ENCODE measurements around the gene KIF19.
"Not testable (repeated sequence)": the region's sequence is repeated elsewhere in the genome, so short reads cannot be mapped to it uniquely, and the experiment has no call there.

KIF19 gene, protein sequence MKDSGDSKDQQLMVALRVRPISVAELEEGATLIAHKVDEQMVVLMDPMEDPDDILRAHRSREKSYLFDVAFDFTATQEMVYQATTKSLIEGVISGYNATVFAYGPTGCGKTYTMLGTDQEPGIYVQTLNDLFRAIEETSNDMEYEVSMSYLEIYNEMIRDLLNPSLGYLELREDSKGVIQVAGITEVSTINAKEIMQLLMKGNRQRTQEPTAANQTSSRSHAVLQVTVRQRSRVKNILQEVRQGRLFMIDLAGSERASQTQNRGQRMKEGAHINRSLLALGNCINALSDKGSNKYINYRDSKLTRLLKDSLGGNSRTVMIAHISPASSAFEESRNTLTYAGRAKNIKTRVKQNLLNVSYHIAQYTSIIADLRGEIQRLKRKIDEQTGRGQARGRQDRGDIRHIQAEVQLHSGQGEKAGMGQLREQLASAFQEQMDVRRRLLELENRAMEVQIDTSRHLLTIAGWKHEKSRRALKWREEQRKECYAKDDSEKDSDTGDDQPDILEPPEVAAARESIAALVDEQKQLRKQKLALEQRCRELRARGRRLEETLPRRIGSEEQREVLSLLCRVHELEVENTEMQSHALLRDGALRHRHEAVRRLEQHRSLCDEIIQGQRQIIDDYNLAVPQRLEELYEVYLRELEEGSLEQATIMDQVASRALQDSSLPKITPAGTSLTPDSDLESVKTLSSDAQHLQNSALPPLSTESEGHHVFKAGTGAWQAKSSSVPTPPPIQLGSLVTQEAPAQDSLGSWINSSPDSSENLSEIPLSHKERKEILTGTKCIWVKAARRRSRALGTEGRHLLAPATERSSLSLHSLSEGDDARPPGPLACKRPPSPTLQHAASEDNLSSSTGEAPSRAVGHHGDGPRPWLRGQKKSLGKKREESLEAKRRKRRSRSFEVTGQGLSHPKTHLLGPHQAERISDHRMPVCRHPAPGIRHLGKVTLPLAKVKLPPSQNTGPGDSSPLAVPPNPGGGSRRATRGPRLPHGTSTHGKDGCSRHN

DNA sequence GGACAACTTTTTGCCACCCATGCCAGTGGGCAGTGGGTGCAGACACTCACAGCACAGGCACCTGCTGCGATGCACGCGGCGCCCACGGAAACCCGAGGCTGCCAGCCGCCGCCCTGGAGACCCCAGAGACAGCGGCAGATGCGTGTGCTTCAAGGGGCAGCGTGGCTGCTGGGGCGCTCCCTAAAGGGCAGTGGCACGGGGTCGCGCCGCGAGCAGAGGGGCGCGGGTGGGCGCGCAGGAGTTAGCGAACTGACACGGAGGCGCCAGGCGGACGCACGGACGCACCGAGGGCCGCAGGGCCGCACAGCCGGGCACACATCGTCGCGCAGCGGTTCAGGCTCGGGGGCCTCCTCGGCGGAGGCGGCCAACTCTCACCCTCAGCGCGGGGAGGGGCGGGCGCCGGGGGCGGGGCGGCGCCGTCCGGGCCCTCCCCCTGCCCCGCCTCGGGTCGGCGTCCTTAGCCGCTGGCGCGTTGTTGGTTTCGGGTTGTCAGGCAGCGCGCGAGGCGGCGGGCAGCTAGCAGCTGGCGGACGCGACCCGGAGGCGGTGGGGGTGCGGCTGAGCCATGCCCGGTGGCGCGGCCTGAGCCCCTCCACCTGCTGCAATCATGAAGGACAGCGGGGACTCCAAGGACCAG, at the start of gene KIF19:
KIF19 (plus strand) TSS at position 484 of the 637 bp plus-strand sequence; CDS start at position 608, 124 bp downstream.
- peak; percentile 15 to 21 for DNase-seq (ENCODE audit: low read depth in 2 of 2)

DNA sequence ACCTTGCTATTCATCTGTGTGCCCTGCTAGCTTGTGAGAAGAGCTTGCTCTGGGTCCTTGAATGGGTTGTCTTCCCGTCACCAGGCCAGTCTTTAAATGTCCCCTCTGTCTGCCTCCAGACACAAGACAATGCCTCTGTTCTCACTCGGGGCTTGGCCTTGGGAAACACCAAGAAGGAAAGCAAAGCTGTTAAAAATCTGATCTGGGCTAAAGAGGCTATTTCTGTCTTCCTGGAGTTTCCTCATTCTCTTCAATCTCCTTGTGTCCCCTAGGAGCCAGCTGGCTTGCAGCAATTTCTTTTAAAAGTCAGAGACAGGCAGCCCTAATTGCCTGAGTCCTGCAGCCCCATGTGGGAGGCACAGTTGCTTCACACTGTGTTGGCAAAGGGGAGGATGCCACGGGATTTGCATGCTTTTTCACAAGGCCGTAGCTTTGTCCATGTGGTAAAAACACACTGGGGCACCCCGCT, 49.5 kb upstream of the KIF19 start:
- no peak for DNase-seq (ENCODE audit: low read depth in 2 of 2)

DNA sequence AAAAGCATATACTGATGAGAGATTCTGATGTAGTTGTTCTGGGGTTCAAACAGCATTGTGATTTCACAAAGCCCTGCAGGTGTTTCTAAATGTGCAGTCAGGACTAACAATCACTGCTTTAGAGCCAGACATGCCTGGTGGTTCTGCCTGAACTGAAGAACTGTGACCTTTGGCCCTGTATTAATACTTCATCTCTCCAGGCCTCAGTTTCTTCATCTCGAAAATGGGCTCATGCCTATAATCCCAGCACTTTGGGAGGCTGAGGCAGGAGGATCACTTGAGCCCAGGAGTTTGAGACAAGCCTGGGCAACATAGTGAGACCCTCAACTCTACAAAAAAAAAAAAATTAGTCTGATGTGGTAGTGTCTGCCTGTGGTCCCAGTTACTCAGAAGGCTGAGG, 48.1 kb upstream of the KIF19 start:
- DNase-seq (ENCODE audit: low read depth in 2 of 2): no peak

DNA sequence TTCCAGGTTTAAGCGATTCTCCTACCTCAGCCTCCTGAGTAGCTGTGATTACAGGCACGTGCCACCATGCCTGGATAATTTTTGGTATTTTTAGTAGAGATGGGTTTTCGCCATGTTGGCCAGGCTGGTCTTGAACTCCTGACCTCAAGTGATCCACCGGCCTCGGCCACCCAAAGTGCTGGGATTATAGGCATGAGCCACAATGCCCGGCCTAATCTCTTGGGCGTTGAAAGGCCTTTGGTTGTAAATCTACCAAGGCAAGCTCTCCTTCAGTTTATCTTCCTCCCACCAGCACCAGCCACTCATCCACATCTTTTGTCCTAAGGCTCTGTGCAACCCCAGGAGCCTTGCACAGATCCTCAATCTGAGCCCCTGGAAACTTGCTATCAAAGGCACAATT, 46.4 kb upstream of the KIF19 start:
- not testable (repeated sequence) for DNase-seq (ENCODE audit: low read depth in 2 of 2)

- peak; percentile 9 to 10 for DNase-seq (ENCODE audit: low read depth in 2 of 2)
Measured at GRCh38 chr17:74280093-74280513, 45.9 kb upstream of the KIF19 start.

DNA sequence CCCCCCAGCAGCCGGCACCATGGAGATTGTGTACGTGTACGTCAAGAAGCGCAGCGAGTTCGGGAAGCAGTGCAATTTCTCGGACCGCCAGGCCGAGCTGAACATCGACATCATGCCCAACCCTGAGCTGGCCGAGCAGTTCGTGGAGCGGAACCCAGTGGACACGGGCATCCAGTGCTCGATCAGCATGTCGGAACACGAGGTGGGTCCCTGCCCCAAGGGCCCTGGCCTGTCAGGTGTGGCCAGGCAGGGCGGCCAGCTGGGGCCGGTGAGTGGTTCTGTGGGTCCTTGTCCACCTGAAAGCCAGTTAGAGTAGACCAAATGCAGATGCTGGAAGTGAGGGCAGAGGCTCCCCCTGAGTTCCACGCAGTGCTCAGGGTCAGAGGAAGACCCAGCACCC, 44.2 kb upstream of the KIF19 start:
- no peak for DNase-seq (ENCODE audit: low read depth in 2 of 2)

- not testable (repeated sequence) for DNase-seq (ENCODE audit: low read depth in 2 of 2)
Measured at GRCh38 chr17:74282274-74282586, 43.8 kb upstream of the KIF19 start.

DNA sequence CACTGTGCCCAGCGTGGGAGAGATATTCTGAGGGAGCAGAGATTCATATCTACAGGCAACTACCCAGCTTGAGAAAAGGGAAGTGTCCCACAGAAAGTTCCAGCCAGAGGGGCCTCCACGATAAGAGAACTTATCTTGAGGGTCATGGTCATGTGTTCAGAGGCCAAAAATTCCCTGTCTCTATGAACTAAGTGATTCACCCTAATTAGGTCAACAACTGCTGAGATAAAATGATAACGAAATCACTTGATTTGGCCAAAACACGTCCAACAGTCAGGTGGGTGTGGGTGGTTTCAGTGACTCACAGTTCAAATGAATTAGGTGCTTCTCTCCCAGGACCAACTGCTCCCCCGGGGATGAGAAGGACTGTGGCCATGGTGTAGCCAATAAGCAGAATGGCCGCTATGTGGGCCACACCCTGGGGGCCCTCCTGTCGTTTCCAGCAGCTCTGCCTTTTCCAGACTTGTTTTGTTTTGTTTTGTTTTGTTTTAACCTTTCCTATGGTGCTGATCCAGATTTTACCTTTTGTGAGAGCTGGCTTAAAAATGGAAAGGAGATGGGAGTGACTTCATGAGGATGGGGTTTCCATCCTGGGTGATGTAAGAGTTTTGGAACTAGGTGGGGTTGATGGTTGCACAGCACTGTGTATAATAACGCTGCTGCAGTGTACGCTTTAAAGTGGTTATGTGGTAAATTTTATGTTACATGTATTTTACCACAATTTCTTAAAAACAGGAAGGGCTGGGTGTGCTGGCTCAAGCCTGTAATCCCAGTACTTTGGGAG, 43.2 kb upstream of the KIF19 start:
- peak; percentile 3 to 22 for DNase-seq (ENCODE audit: low read depth in 2 of 2)

- no peak for DNase-seq (ENCODE audit: low read depth in 2 of 2)
Measured at GRCh38 chr17:74283371-74283673, 42.7 kb upstream of the KIF19 start.

- DNase-seq (ENCODE audit: low read depth in 2 of 2): no peak
Measured at GRCh38 chr17:74287031-74287602, 38.9 kb upstream of the KIF19 start.

GRCh38 chr17:74288785-74289184, 37.2 kb upstream of the KIF19 start:
- no peak for DNase-seq (ENCODE audit: low read depth in 2 of 2)

DNA sequence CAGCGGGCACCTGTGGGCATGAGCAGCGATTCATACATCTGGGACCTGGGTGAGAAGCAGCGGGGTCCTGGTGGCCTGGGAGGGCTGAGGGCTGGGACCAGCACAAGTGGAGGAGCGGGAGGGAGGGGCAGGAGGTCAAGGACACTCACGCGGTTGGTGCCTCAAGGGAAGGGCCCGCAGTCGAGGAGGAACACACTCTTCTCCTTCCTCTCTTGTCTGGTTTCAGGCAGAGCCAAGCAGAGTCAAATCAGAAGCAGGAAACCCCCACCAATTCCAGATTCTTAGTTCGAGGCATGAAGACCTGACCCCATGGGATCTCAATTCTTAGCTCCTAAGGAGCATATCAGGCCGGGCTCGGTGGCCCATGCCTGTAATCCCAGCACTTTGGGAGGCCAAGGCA, 36.3 kb upstream of the KIF19 start:
- no peak for DNase-seq (ENCODE audit: low read depth in 2 of 2)

GRCh38 chr17:74290340-74290739, 35.7 kb upstream of the KIF19 start:
- no peak for DNase-seq (ENCODE audit: low read depth in 2 of 2)

DNA sequence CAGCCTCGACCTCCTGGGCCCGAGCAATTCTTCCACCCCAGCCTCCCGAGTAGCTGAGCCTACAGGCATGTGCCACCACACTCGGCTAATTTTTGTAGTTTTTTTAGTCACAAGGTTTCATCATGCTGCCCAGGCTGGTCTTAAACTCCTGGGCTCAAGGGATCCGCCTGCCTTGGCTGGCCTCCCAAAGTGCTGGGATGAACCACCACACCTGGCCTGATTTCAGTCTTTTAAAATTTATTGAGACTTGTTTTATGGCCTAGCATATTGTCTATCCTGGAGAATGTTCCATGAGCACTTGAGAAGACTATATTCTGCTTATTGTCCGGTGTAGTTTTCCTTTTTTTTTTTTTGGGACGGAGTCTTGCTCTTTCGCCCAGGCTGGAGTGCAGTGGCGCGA, 33.5 kb upstream of the KIF19 start:
- DNase-seq (ENCODE audit: low read depth in 2 of 2): no peak

DNA sequence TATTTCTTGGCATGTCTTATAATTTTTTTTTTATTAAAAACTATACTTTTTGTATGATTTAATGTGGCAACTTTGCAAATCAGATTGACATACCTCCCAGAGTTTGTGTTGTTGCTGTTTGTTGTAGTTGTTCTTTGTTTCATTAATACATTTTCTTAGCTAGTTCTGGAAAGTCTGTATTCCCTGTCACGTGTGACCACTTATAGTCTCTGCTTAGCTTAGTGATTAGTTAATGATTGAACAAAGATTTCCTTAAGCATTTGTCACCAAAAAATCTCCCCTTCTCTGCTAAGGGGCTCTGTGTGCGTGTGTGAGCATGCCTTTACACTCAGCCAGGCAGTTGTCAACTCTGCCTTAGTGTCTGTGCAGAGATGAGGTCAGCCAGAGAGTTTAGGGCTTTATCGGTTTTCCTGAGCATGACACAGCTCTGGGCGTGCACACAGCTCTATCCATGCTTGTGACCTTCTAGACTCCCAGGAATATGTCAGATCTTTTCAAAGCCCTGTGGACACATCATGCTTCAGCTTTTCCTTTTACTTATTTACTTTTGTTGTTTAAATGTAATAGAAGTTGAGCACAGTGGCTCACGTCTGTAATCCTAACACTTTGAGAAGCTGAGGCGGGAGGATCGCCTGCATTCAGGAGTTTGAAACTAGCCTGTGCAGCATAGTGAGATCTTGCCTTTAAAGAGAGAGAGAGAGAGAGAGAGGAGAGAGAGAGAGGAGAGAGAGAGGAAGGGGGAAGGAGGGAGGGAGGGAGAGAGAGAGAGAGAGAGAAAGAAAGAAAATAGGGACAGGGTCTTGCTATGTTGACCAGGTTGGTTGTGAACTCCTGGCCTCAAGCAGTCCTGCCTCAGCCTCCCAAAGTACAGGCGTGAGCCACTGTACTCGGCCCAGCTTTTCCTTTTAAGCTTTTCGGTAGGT, 30.1 kb upstream of the KIF19 start:
- no peak for DNase-seq (ENCODE audit: low read depth in 2 of 2)

DNA sequence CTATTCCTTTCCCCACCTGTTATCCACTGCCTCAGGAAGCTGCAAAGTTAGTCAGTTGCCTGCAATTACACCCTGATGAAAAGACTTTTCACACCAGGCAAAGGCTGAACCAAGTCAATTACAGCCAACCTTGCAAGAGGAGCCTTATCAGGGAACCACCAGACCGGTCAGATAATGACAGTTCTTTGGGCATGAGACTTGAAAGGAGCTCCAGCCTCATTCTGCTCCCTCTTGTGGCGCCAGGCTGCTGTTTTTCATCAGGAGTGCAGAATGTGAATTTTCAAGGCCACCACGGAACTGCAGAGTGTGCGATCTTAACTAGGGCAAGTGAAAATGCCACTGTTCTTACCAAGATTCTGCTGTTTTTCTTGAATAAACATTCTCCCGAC, 29.5 kb upstream of the KIF19 start:
- DNase-seq (ENCODE audit: low read depth in 2 of 2): peak in 1 of 2 donors; percentile 15

- DNase-seq (ENCODE audit: low read depth in 2 of 2): no peak
Measured at GRCh38 chr17:74297941-74298340, 28.1 kb upstream of the KIF19 start.

DNA sequence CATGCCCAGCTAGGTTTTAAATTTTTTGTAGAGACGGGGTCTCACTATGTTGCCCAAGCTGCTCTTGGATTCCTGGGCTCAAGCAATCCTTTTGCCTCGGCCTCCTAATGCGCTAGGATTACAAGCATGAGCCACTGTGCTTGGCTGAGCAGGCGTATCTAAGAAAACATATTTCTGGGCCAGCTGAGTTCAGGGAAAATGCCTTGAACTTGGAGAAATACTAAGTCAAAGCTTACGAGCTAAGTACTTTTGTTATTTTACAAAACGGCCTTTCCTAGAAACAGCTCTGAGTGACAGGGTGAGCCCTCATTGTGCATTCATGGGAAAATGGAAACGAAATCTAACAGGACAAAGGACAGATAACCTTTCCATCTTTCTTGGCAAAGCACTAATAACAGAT, 27.2 kb upstream of the KIF19 start:
- DNase-seq (ENCODE audit: low read depth in 2 of 2): no peak

- no peak for DNase-seq (ENCODE audit: low read depth in 2 of 2)
Measured at GRCh38 chr17:74299226-74300009, 26.6 kb upstream of the KIF19 start.
